Activated T-cell treated with anti-CD3 and anti-CD28 coated beads for 4 hours (primary cell): ENCODE results near the gene UGT2B17.
"Not testable (repeated sequence)": the region's sequence is repeated elsewhere in the genome, so short reads cannot be mapped to it uniquely, and the experiment has no call there.

Experiments
- DNase-seq: peaks from one replicate; pipeline ENCODE4 v3.0.0-alpha.2; 2020

UGT2B17 gene

DNA sequence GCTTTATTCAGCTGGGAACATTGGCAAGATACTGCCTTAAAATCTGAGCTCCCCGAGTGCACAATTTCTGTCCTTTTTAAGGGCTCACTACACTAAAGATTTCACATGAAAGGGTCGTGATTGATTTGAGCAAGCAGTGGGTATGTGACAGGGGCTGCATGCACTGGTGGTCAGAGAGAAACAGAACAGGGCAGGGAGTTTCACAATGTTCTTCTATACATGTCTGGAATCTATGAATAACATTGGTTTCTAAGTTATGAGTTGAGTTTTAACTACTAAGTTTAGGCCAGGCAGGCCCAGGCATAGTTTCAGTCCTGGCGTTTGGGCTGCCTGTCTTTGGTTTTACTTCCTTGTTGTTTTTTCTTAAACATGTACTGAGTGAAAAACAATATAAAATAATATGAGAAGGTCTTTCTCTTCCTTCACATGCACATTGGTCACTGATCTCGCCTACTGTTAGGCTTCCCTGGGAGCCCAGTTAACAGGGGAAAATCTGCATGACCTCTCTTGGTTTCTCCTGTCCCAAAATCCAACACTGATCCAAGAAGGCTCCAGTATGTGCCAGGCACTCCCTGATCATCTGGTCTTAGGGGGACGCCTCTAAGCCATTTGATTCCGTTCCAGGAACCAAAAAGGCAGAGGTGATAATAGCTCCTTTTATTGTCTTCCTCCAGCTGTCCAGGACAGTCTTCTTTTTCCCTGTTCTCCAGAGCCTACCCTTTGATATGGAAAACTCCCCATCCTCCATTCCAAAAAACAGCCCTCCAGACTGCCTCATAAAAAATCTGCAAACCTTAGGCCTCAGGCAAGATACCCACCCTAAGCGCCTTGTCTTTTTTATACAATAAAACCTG, at the start of gene UGT2B17:
Gene UGT2B17, minus strand, starts transcription at position 51 of the 854 bp plus-strand sequence. CDS start 7,838 bp downstream, outside the sequence.
- no peak for DNase-seq

DNA sequence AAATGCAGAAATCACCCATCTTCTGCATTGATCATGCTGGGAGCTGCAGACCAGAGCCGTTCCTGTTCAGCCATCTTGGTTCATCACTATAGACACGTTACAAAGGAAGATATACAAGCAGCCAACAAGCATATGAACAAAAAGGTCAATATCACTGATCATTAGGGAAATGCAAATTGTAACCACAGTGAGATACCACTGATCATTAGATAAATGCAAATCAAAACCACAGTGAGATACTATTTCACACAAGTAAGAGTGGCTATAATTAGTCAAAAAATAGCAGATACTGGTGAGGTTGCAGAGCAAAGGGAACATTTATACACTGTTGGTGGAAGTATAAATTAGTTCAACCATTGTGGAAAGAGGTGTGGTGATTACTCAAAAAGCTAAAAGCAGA, 46.6 kb upstream of the UGT2B17 start:
- DNase-seq, result not testable (repeated sequence)

DNA sequence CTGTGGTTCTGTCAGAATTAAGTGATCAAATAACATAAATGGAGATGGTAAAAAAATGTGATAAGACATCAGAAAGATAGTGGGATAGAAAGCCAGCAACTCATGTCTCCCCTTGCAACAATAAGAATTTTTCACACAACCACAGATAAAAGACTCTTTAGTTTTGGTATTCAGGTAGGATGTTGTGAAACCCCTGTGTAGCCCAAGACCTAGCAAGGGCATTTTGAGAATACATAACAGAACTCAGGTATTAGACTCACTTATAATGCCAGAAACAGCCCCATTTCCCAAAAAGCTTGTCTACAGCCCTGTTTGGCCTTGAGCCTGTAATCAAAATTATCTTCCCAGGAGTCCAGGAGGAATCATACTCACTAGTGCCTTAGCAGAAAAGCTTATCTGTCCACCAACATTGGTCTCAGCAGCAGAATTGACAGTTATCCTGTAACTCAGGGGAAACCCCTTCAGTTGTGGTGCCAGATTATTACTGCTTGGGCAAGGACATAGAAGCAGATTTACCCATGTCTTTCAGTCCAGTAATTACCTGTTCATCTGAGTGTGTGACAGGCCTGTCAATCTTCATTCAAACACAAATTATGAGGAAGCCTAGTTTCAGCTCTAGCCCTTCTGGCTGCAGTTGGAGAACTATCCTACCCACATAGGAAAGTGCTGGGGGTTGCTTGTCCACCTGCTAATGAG, 41.0 kb upstream of the UGT2B17 start:
- DNase-seq, result no peak

DNA sequence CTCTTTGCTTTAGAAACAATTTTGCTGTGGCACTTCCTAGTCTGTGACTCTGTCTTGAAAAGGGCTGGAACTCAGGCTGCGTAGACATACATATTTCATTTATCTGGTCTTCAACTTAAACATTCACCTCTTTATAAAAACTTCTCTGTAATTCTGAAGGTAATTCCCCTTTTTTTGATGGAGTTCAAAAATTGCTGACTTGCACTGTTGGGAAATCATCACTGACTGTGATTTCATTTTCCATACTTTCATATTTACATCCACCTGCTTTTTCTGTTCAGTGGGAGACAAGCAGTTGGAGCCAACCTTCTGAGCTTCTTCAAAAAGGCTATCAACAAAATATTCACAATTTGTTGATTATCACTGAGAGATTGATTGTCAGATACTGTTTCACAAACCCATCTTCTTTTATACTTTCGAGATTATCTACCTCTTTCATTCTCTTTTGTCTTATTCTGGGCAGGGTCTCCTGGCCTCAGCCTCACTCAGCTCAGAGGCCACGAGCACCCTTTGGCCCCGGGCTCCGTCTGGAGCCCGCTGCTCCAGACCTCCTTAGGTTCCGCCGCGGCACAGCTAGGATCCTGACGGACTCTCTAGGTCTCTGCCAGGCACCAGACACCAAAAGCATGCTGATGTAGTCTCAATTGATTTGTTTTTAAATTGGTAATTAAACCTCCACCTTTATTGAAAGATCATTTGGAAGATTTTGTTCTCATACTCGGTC, 39.7 kb upstream of the UGT2B17 start:
- DNase-seq, result no peak

DNA sequence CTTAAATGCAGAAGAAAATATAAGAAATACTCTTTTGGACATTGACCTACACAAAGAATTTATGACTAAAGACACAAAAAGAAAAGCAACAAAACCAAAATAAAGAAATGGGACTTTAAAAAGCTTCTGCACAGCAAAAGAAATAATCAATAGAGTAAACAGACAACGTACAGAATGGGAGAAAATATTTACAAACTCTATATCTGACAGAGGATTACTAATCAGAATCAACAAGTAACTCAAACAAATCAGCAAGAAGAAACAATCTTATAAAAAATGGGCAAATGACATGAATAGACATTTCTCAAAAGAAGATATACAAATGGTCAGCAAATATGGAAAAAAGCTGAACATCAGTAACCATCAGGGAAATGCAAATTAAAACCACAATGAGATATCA, 37.6 kb upstream of the UGT2B17 start:
- no peak for DNase-seq

DNA sequence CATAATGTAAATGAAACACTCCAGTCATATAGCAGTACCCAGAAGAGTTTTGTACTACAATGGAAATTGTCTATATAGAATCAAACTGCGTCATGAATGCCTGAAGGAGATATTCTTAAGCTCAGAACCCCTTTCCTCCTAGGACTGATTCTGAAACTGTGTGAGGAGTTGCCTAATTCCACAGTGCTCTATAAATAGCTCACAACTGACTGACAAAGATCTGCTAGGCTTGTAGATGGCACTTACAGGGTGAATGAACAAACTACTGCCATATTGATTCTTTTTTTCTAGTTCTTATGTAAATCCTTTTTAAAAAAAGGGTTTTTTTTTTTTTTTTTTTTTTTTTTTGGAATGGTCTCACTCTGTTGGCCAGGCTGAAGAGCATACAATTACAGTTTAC, 30.1 kb upstream of the UGT2B17 start:
- no peak for DNase-seq

DNA sequence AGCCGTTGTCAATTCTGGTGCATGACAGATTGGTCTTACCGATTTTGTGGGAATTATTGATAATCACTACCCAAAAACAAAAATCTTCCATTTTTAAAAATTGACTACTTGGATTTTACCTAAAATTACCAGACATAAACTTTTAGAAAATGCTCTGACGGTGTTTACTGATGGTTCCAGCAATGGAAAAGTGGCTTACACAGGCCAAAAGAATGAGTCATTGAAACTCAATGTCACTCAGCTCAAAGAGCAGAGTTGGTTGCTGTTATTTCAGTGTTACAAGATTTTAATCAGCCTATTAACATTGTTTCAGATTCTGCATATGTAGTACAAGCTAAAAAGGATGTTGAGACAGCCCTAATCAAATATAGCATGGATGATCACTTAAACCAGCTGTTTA, 23.0 kb upstream of the UGT2B17 start:
- DNase-seq, result no peak

DNA sequence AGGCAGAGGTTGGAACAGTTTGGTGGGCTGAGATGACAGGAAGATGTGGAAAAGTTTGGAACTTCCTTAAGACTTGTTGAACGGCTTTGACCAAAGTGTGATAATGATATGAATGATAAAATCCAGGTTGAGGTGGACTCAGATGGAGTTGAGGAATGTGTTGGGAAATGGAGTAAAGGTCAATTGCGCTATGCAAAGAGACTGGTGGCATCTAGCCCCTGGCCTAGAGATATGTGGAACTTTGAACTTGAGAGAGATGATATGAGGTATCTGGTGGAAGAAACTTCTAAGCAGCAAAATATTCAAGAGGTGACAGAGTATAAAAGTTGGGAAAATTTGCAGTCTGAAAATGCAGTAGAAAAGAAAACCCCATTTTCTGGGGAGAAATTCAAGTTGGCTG, 21.4 kb upstream of the UGT2B17 start:
- no peak for DNase-seq

DNA sequence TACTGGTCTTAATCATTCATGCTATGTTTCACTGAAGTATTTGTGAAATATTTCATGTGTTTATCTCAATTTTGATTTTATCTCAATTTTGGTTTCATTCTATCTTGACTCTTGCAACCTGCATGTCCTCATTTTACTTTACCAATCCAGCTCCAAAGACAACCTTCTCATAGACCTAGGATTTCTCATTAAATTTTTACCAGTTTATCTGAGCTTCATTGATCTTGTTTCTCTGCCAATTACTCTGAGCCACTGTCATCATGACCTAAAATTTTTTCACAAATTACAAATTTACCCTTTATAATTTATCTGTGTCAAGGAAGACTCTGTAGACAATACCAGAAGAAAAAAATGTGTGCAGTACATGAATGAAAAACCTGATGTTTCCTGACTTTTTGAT, 18.6 kb upstream of the UGT2B17 start:
- no peak for DNase-seq

DNA sequence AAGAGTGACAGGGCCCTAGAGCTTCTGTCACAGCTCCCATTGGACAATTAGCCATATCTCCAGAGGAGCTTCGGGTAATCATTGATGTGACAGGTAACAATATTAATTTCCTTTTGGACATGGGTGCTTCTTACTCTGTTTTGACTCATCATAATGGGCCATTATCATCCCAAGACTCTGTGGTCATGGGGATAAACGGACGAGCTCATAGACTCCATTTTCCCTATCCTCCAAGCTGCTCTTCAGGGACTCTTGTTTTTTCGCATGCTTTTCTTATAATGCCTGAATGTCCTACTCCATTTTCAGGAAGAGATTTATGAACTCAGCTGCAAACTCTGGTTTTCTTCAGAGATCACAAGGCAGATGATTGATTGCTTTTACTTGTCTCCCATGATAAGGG, 17.0 kb upstream of the UGT2B17 start:
- no peak for DNase-seq

DNA sequence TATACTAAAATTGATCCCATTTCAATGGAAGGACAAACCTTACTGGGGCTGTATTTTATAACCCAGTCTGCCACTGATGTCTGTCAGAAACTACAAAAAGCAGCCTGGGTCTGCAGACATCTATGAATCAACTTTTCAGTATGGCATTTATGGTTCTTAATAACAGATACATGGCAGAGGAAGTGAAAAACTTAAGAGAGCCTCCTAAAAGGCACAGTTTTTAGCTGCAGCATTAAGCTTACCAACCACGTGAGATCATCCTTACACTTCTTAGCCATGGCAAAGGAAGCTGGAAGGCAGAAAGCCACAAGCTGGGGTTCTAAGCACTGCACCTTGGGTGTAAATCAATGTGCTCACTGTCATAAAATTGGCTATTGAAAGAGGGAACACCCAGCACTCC, 16.6 kb upstream of the UGT2B17 start:
- no peak for DNase-seq

DNA sequence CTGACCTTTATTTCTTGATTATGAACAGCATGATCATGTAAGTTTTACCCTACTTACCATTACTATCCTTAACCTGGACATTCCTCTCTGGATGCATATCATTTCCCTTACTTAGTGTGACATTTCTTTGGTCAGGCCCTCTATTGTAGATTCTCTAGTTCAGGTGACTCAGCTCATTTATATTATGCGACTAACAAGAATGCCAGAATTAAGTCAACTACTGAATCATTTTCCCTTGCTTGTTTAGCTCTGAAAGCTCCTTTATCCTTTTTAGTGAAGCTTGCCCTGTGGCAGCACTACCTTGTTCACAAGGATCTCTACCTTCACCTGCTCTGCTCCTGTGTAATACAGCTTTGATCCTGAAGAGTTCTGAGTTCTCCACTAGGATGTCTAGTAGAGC, 15.1 kb upstream of the UGT2B17 start:
- DNase-seq, result no peak

DNA sequence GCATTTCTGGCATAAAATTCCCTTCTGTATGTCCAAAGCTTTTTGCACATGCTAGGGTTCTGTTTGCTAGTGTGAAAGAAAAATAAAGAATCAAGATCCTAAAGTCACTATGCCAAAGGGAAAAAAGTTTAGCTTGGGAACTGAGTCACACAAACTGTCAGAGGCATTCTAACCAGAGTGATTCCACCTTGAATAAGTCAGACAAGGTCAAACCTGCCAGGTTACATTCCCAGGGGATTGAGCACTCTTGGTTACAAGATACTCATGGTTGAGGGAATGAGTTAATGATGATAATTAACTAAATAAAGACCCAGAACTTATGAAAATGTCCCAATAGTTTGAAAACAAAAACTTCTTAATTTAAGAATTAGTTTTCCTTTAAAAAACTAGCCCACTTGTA, 13.7 kb upstream of the UGT2B17 start:
- DNase-seq, result no peak

DNA sequence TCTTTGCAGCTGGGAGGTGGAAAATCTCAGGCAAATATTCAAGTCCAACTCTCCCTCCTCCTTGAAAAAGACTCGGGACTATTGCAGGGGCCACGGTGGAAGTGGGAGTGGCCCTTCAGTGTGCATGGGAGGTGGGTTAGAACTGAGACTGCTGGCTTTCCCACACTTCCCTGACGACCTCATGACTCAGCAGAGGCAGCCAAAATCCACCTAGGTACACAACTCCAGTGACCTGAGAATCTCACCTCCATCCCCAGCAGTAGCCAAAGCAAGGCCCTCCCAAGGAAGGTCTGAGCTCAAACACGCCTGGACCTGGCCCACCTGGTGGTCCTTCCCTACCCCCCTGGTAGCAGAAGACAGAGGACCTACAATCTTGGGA, 6.2 kb upstream of the UGT2B17 start:
- no peak for DNase-seq

DNA sequence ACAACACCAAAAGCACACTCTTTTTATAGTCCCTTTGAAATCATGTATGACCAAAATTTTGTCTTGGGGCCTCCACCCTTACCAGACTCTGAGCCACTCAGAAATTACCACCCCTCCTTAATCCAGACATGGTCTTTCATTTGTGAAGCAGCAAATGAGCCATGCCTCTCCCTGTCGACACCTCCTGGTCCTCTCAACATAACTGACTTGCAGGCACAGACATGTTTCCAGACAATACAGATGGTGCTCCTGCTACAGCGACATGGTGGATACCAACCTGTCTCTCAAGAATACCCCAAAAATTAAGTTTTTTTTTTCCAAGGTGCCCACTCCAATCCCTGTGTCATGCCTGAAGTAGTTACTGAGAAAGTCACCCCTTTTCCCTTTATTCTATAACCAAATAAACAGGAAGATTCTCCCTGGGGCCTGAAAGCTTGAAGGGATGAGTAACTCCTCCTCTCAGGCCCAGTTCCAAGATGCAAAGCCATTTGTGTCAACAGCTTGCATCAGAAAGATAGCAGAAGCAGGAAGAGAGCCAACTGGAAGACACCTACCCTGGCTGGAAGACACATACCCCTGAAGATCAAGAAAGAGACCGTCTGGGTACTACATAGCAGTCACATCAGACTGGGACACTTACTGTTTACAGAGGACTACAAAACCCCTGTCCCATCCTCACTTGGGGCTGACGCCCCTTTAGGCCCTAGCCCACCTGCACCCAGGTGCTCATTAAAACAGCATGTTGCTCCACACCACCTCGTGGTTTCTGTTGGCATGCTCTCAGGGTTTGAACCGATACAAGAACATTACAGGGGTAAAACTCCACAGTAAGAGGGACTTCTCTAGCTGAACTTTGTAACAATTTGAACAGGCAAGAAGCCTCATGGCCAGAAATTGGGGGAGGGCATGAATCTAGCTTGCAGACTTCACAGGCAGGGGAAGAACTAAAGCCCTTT, 5.5 kb upstream of the UGT2B17 start:
- no peak for DNase-seq

DNA sequence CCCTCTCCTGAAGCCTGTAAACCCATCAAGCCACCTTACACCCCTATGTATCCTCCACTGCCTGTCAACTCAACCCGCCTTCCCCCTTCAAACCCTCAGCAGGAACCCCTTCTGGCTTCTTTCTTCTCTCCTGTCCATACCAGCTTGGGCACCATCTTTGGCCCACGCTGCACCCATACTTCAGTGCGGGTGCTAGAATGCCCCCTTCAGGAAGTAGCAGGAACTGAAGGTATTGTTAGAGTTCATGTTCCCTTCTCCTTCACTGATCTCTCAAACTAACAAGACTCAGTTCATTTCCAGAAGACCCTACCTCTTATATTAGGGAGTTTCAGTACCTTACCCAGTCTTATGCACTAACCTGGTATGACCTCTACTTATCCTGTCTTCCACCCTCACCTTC, 1.5 kb upstream of the UGT2B17 start:
- DNase-seq, result no peak

DNA sequence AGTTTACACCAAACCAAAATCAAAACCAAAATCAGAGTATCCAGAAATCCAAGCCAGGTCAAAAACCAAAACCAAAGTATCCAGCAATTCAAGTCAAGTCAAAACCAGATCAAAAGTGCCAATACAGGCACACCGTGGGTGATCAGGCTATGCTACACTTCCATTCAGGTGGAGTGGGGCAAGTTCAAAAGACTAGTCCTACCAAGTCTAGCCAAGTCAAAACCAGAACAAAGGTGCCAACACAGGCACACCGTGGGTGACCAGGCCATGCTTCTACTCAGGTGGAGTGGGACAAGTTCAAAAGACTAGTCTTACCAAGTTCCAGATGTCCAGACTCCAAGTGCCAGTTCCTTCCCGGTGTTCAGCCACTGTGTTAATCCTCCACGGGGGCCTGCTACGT, 486 bp downstream of the UGT2B17 start:
- DNase-seq, result not testable (repeated sequence)

DNA sequence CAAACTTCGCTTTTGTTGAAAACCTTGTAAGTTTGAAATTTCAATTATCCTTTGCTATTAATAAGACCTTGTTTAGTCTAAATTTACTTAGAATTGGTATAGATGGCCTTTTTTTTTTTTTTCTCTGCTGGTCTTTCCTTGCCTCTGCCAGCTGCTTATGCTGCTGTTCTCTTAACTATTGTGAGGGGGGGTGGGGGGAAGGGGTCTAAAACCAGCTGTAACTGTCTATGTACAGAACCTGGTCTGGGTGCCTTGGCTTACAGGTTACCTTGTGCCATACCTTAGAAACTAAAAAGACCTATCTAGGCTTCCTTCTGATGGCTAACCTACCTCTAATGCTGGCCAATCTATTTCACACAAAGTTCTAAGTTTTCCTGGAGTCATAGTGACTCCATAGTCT, 1.0 kb downstream of the UGT2B17 start:
- no peak for DNase-seq

DNA sequence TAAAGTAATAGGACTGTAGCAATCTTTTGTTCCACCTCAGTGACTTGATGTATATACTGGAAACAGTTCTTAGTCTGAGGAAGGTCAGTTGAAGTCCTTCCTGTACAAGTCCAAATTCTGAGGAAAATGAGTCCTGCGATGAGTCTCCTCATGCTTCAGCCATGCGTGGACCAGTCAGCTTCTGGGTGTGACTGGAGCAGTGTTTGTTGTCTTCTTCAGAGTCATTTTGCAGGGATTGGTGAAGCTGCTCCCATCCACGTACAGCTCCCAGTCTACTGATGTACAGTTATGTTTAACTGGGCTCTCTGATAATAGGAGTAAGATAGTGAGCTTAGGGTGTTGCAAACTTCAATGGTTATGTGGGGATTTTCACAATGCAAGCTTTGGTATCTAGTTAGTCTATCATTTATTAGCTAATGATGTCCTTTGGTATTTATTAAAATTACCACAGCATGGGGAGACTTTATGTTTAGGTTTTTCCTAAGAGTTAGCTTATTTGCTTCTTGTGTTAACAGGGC, 3.4 kb downstream of the UGT2B17 start:
- no peak for DNase-seq

DNA sequence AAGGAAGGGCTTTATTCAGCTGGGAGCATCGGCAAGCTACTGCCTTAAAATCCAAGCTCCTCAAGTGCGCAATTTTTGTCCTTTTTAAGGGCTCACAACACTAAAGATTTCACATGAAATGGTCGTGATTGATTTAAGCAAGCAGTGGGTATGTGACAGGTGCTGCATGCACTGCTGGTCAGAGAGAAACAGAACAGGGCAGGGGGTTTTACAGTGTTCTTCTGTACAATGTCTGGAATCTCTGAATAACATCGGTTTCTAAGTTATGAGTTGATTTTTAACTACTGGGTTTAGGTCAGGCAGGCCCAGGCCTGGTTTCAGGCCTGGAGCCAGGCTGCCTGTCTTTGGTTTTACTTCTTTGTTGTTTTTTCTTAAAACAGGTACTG, 6.0 kb downstream of the UGT2B17 start:
- no peak for DNase-seq

DNA sequence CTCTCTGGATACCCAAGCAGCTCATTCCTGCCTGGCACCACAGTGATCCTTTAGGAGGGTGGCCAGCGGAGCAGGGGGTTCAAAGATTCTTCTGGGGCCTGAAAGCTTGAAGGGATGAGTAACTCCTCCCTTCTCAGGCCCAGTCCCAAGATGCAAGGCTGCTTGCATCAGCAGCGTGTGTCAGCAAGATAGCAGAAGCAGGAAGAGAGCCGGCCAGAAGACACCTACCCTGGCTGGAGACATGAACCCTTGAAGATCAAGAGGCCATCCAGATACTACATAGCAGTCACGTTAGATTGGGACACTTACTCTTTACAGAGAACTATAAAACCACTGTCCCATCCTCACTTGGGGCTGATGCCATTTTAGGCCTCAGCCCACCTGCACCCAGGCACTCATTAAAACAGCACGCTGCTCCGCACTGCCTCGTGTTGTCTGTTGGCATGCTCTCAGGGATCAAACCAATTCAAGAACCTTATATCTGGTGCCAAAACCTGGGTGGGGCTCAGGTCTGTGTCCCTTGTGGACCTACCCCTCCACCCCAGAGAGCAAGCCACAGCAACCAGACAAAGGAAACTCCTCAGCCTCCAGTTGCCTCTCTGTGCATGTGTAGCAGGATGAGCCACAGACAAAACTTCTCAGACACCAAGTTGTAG, 6.5 kb downstream of the UGT2B17 start:
- DNase-seq, result no peak

DNA sequence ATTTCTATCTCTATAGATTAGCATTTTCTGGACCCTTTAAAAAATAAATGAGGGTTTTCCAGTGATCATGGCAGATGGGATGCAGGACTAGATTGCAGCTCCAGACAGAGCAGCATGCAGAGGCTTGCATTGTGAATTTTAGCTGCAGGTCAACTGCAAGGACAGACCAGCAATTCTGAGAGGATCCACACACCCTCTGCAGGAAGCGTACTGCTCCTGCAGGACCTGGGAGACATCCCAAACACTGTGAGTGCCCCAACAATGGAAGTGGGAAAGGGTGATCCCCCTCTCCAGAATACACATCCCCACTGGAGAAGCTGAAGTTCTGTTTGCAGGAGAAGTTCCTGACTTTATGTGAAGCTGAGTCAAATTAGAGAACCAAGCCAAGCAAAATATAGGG, 7.1 kb downstream of the UGT2B17 start:
- not testable (repeated sequence) for DNase-seq
